Osteoblast (primary cell): ENCODE results near the gene ATP6V1B1. TPM values are rescaled to one million over a fixed set of nuclear protein-coding genes. Genes with fewer than 3 reads are reported as not detected.

Source experiments
- DNase-seq: peaks from one replicate; pipeline ENCODE4 v3.0.0; 2011; ENCODE audit warnings: low spot score, mixed read lengths; ENCODE audit not compliant: insufficient read length; ENCODE audit errors: missing footprints
- H2AFZ ChIP-seq: 2 replicates; pipeline ENCODE4 v1.6.0; 2011; ENCODE audit warnings: mild to moderate bottlenecking, low read length
- H3K27ac ChIP-seq: 2 replicates; pipeline ENCODE4 v1.5.1; 2011; ENCODE audit warnings: mild to moderate bottlenecking, low read depth, low read length, moderate library complexity
- H3K27me3 ChIP-seq: 2 replicates; pipeline ENCODE4 v1.6.0; 2012; ENCODE audit warnings: mild to moderate bottlenecking, control low read depth, inconsistent platforms, low read length, moderate library complexity; ENCODE audit not compliant: insufficient read depth
- H3K36me3 ChIP-seq: 2 replicates; pipeline ENCODE4 v1.5.1; 2011; ENCODE audit warnings: mild to moderate bottlenecking, low read length, control low read depth, moderate library complexity; ENCODE audit not compliant: insufficient read depth
- H3K4me1 ChIP-seq: 2 replicates; pipeline ENCODE4 v1.5.1; 2011; ENCODE audit warnings: mild to moderate bottlenecking, low read length, control low read depth, moderate library complexity; ENCODE audit not compliant: insufficient read depth
- H3K4me2 ChIP-seq: 2 replicates; pipeline ENCODE4 v1.6.0; 2011; ENCODE audit warnings: mild to moderate bottlenecking, low read length; ENCODE audit not compliant: insufficient read depth
- H3K4me3 ChIP-seq: fragments of 200-600 bp; sonication (generic); 3 replicates; pipeline ENCODE4 v1.5.1; 2012; ENCODE audit warnings: mild to moderate bottlenecking, low read length, inconsistent platforms; ENCODE audit not compliant: insufficient read depth
- H3K79me2 ChIP-seq: 2 replicates; pipeline ENCODE4 v1.6.0; 2012; ENCODE audit warnings: mild to moderate bottlenecking, low read length, control low read depth, inconsistent platforms; ENCODE audit not compliant: insufficient read depth
- H3K9me3 ChIP-seq: 2 replicates; pipeline ENCODE4 v1.5.1; 2011; ENCODE audit warnings: low read depth, low read length, control low read depth
- H4K20me1 ChIP-seq: 2 replicates; pipeline ENCODE4 v1.6.0; 2012; ENCODE audit warnings: mild to moderate bottlenecking, low read length, control low read depth; ENCODE audit not compliant: insufficient read depth
- CTCF ChIP-seq: IDR thresholded peaks from 2 replicates; pipeline ENCODE4 v1.5.1; 2011; ENCODE audit warnings: mild to moderate bottlenecking, low read depth, low read length, moderate library complexity; ENCODE audit errors: extremely low read depth
- total RNA-seq: library from RNA; depleted of rRNA; stranded (reverse); fragments of >200 nt; gene quantifications from 2 replicates; pipeline ENCODE4 v1.2.3, GENCODE V29; 2012

ATP6V1B1 gene
- total RNA-seq, 1 donor = 2.5 TPM

GRCh38 chr2:70897977-70898226, 37.8 kb upstream of the ATP6V1B1 start:
- no peak overlapping the region for H3K27ac ChIP-seq
- no peaks in the 10 kb centered on the region for H3K36me3 ChIP-seq
- no peak overlapping the region for H2AFZ ChIP-seq
- H3K9me3 ChIP-seq = no peaks in the 10 kb centered on the region
- H3K4me3 ChIP-seq = no peak overlapping the region
- TF ChIP-seq CTCF = no peak
- peaks cover 1% of the 10 kb centered on the region for H4K20me1 ChIP-seq
- peaks cover 8% of the 10 kb centered on the region for H3K4me1 ChIP-seq
- peaks cover 69% of the 10 kb centered on the region for H3K27me3 ChIP-seq
- DNase-seq = peak; percentile 76
- no peak overlapping the region for H3K4me2 ChIP-seq
- peaks cover 12% of the 10 kb centered on the region for H3K79me2 ChIP-seq

DNA sequence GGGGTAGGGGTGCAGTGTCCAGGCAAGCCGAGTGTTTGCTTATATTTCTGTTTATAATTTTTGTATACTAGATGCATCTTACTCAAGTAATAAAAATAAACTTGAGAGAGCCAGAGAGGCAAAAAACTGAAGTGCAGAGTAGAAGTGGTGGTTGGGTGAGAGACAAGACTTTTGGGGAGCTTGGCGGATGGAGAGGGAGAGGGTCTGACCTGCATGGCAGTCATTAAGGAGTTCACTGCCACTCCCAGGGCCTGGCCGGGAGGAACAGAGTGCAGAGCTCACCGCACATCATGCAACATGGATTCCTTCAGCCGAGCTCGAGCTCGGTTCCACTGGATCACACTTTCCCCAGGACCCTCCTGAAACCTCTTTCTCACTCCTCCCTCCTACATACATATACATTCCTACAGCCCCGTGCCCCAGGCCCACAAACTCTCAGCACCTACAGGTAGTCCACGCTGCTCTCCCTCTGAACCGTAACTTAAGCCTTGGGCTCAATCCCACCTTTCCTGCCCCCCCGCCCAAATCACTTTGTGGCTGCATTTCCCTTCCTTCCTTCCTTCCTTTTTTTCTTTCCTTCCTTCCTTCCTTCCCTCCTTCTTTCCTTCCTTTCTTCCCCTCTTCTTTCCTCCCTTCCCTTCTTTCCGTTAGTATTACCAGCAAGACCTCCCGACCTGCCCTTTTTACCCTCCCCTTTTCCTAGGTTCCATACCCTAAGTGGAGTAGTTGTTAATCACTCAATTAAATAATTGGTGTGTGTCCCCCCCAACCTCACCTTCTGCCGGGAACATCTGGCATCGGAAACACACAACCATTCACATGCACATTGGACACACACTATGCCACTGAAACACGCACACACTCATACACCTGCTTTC, 37.1 kb upstream of the ATP6V1B1 start:
- Histone ChIP-seq H3K36me3 (no peaks in the 10 kb centered on the region), H3K27ac (no peak overlapping the region), H3K4me2 (no peak overlapping the region), H4K20me1 (peaks cover 4% of the 10 kb centered on the region), H3K4me1 (peaks cover 8% of the 10 kb centered on the region), H3K79me2 (peaks cover 19% of the 10 kb centered on the region), H3K4me3 (no peak overlapping the region), H2AFZ (no peak overlapping the region), H3K9me3 (no peaks in the 10 kb centered on the region), H3K27me3 (peaks cover 62% of the 10 kb centered on the region)
- DNase-seq = no peak
- TF ChIP-seq CTCF = no peak

DNA sequence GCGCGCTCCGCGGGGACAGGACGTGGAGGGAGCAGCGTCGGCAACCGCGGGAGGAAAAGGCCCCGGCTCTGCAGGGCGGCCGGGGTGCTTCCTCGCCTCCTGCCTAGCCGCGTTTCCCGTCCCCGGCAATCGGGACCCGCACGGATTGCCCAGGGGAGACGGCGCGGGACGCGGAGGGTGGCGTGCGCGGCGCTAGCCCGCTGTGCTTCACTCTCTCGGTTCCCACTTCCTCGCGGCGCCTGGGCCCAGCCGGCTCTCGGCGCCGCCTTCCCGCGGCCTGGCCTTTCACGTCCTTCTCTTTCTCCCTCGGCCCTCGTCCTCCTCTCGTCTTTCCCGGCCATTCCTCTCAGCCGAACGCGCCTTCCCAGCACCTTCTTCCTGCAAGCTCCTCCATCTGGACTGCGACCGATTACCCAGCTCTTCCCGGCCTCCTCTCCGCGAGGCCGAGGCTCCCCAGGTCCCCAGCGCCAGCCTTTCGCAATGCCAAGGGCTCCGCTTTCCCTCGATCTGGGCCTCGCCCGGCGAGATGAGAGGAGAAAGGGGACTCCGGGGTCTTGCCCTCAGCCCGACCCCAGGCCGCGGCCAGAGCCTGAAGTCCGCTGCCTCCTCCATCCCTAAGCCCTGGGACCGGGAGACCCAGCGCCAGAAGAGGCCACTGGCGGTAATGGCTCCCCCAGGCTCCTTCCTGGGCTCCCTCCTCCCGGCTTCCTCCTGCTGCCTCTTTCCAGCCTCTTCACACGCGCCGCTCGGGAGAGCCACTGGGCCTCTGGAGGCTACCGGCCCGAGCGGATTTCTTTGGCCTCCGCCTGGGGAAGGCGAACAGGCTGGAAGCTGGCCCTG, 34.3 kb upstream of the ATP6V1B1 start:
- Histone ChIP-seq H3K79me2 (peaks cover 33% of the 10 kb centered on the region), H3K27ac (peak overlapping the region; percentile 74), H3K36me3 (peaks cover 3% of the 10 kb centered on the region), H3K4me1 (peaks cover 8% of the 10 kb centered on the region), H3K4me3 (peak overlapping the region; percentile 87), H2AFZ (peak overlapping the region; percentile 91), H3K4me2 (peak overlapping the region; percentile 89), H3K27me3 (peaks cover 34% of the 10 kb centered on the region), H4K20me1 (peaks cover 4% of the 10 kb centered on the region), H3K9me3 (no peaks in the 10 kb centered on the region)
- no peak for TF ChIP-seq CTCF
- peak; percentile 88 for DNase-seq

DNA sequence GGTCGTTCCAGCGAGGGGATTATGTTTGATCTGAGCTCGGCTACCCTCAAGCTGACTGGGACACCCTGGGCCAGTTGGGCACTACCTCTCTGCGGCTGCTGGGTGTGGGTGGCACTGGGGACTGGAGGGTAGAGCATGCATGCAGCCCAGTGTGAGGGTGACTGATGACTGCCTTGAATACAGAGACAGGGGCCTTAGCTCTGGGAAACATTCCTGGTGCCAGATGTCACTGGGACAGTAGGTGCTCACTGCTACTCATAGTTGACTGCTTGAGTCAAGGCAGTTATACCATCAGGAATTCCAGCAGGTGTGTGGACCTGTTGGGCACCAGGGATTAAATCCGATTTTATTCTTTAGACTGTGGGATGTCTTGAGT, 33.6 kb upstream of the ATP6V1B1 start:
- Histone ChIP-seq H3K27ac (peak overlapping the region; percentile 74), H3K4me3 (peak overlapping the region; percentile 87), H3K9me3 (no peaks in the 10 kb centered on the region), H3K4me1 (peaks cover 8% of the 10 kb centered on the region), H3K4me2 (peak overlapping the region; percentile 89), H3K27me3 (peaks cover 28% of the 10 kb centered on the region), H2AFZ (peak overlapping the region; percentile 91), H3K36me3 (peaks cover 3% of the 10 kb centered on the region), H4K20me1 (peaks cover 4% of the 10 kb centered on the region), H3K79me2 (peaks cover 35% of the 10 kb centered on the region)
- TF ChIP-seq CTCF = no peak
- no peak for DNase-seq
